Measurements from ENCODE around the gene SLC37A3.
"Not testable (repeated sequence)": the region's sequence is repeated elsewhere in the genome, so short reads cannot be mapped to it uniquely, and the experiment has no call there.

Gene SLC37A3, protein sequence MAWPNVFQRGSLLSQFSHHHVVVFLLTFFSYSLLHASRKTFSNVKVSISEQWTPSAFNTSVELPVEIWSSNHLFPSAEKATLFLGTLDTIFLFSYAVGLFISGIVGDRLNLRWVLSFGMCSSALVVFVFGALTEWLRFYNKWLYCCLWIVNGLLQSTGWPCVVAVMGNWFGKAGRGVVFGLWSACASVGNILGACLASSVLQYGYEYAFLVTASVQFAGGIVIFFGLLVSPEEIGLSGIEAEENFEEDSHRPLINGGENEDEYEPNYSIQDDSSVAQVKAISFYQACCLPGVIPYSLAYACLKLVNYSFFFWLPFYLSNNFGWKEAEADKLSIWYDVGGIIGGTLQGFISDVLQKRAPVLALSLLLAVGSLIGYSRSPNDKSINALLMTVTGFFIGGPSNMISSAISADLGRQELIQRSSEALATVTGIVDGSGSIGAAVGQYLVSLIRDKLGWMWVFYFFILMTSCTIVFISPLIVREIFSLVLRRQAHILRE

DNA sequence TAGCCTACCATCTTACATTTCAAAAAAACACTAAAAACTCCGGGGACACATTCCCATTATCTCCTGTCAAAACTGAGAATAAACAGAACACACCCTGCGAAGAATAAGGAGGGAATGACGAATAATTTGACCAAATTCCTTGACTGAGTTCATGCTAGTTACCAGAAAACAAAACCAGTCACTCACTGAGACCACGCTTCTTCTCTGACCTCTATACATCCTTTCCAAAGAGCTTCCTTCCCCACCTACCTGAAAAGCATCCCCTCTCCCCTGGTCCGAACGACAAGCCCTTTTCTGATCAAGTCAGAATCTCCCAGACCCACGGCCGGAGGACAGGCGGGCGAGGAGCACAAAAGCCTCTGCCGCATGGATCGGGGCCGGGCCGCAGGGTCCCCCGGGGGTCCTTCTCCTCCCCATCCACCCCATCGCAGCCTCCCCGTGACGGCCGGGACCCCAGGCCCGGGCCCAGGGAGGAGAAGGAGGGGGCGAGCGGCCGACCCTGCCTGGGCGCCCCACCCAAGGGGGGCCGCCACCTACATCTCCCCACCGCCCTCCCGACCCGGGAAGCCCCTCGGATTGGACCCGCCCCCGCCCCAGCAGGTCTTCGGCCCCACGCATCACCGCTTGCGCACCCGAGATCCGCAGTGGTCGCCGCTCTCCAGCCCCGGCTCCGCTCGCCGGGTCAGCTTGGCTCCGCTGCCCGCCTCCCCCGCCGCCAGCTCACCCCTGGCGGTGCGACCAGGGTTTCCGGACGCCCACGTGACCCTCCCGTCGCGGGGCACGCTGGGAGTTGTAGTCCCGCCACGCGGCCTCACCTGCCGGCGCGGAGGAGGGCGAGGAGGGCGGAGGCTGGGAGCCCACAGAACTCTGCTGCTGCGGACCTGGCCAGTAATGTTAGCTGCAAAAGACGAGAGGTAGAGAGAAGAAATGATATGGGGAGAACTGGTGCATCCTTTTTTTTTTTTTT is at the start of gene SLC37A3:
Gene SLC37A3 (minus strand): TSS at position 747 of the 967 bp plus-strand sequence. CDS start 16,004 bp downstream, outside the sequence.
- peak; percentile 86 for DNase-seq

DNA sequence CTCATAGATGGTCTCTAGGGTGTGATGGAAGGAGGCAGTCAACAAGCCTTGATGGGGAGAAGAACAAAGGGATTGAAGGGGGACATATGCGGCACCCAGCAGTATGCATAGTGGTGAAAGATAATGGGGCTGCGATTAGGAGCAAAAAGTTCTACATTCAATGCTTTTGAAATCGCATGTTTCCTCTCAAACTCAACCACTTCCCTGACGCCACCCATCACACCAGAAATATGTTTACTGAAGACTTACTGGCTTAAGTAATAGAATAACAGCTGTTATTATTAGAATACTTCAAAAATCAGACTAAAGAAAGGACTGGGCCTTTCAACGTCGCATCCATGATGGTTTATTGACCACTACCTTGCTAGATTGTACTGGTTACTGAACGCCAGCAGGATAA is 49.5 kb upstream of the SLC37A3 start:
- DNase-seq = no peak

DNA sequence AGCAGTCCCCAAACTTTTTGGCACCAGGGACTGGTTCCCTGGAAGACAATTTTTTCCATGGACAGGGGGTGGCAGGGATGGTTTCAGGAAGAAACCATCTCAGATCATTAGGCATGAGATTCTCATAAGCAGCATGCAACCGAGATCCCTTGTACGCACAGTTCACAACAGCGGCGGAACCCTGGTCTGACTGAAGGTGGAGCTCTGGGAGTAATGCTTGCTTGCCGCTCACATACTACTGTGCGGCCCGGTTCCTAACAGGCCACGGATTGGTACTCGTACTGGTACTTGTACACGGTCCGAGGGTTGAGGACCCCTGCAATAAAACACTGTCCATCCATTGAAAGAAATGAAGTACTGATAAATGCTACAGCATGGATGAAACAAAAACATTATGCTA is 48.1 kb upstream of the SLC37A3 start:
- no peak for DNase-seq

DNA sequence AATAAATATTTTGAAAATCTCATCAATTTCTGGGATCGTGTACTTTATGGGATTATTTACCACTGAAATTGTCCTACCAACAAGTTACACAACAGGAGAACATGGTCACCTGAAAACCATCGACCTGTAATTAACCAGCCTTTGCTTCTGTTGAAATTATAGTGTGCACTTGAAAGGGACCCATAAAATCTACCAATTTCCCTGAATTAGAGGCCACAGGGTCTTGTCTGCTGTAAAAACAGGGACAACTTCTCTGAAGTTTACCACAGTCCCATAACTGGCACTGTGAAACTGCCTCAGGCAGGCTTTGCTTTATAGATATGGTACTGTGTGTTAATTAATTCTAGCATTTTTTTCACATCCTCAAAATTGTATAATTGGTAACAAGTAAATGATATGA is 43.2 kb upstream of the SLC37A3 start:
- DNase-seq = no peak

DNA sequence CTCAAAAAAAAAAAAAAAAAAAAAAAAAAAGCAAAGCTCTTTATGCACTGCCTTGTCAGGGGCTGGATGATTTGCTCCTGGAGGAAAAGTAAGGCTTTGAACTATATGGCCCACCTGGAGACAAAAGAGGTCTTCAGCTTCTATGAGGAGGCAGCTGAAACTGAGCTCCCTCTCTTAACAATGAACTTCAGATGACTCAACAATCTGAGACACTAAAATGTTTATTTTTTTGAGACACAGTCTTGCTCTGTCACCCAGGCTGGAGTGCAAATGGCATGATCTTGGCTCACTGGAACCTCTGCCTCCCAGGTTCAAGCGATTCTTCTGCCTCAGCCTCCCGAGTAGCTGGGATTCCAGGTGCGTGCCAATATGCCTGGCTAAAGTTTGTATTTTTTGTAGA is 42.3 kb upstream of the SLC37A3 start:
- DNase-seq = no peak

DNA sequence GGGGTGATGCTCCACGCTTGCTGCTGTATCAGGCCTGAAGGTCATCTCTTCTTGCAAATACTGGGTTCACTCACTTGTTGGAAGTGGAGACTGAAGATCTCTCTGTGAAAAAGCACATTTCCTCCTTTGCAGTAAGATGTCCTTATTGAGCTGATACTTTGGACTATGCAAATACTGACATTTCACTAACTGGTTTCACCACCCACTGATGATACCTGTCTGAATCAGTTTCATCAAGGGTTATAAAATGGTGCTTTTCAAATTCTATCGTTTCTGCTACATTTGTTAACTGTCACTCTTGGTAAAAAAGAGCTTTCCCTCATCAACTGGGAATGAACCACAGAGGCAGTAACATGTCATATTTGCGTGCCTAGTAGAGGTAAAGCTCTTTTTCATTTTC is 41.0 kb upstream of the SLC37A3 start:
- DNase-seq = no peak

DNA sequence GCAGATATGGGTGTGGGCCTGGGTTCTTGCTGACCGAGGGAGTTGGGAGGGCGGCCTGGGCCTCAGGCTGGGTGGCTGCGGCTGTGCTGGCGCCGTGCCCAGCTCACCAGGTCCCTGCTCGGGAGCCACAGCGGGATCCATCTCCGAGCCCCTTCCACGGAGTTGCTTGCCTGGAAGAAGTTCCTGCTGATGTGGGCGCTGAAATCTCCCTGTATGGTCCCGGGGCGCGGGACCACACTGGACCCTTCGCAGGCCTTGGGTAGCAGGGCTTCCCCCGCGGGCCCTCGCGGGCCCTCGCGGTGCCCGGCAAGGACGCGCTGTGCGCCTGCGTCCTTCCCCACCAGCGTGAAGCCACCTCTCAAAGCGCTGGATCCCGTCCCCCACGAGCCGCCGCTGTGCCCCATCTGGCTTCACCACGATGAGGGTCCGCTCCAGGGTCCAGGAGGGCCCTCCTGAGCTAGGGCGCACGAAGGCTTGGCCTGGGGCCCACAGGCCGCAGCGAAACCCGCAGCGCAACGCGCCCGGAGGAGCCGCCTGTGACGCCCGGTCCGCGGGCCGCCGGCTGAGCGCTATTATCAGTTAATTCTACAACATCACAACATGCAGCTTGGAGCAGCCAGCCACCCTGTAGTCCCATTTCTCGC is 37.0 kb upstream of the SLC37A3 start:
- DNase-seq = no peak

DNA sequence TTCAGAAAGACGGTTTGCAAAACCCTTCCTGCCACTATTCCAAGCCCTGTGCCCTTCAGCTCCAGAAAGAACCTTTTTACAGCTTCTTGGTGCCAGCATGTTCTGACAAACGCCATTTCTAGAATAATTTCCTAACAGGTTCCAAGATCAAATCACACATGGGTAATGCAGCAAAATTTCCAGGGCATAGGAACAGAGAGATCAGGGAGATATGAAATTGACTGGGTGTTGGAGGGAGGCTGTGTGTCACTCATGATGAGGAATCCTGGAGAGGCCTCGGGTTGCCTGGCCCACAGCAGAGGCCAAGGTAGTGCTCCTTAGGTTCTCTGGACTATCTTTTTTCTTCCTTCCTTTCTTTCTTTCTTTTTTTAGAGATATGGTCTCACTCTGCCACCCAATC is 35.1 kb upstream of the SLC37A3 start:
- DNase-seq = no peak

DNA sequence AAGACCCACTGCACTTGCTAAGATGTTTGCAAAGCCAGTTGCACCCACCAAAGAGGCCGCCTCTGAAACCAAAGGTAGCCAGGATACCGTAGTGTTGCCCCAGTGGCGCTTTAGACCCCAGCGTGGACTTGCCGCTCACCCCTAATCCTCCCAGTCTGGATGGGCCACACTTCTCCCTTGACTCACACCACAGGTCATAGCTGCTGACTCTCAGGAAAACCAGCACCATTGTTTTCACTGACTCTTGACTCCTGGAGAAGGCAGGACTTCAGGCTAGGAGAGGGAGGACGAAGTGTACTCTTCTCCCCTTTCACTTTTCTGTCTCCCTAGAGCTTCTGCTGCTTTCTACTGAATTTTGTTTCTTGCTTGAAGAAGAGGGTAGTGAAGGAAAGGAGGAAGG is 27.8 kb upstream of the SLC37A3 start:
- DNase-seq = no peak

DNA sequence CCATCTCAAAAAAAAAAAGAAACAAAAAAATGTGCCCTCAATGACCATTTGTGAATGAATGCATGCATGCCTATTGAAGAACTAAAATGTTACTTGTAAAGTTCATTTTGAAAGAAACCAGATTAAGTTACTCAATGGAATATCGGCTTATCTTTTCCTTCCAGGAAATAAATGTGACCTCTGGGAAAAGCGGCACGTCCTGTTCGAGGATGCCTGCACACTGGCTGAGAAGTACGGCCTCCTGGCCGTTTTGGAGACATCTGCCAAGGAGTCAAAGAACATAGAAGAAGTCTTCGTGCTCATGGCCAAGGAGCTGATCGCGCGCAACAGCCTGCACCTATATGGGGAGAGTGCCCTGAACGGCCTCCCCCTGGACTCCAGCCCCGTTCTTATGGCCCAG is 27.4 kb upstream of the SLC37A3 start:
- DNase-seq = no peak

DNA sequence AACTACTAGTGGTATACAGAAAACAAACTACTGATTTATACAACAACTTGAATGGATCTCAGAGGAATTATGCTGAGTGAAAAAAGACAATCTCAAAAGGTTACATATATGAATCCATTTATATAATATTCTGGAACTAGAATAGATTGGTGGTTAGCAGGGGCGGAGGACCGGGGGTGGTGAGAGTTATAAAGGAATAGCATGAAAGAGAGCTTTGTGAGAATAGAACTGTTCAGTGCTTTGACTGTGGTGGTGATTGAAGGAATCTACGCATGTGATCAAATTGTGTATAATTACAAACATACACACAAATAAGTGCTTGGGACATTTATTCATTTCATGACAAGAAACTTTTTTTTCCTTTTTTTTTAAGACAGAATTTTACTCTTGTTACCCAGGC is 25.2 kb upstream of the SLC37A3 start:
- DNase-seq = no peak

DNA sequence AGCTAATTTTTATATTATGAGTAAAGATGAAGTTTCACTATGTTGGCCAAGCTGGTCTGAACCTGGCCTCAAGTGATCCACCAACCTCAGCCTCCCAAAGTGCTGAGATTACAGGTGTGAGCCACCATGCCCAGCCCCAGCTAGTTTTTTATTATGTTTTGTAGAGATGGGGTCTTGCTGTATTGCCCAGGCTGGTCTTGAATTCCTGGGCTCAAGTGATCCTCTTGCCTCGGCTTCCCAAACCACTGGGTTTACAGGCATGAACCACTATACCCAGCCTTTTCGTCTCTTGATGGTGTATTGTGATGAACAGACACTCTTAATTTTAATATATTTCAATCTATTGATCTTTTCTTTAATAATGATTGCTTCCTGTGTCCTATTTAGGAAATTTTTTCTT is 23.2 kb upstream of the SLC37A3 start:
- no peak for DNase-seq

DNA sequence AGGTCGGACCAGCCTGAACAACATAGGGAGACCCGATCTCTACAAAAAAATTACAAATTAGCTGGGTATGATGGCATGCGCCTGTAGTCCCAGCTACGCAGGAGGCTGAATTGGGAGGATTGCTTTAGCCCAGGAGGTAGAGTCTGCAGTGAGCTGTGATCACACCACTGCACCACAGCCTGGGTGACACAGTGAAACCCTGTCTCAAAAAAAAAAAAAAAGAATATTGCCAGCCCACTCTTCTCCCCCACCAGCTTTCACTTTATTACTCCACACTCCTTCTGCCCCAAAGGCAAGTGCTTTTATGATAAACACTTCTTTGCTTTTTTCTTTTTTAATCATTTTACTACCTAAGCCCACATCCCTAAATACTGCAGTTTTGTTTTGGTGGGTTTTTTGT is 20.3 kb upstream of the SLC37A3 start:
- no peak for DNase-seq

DNA sequence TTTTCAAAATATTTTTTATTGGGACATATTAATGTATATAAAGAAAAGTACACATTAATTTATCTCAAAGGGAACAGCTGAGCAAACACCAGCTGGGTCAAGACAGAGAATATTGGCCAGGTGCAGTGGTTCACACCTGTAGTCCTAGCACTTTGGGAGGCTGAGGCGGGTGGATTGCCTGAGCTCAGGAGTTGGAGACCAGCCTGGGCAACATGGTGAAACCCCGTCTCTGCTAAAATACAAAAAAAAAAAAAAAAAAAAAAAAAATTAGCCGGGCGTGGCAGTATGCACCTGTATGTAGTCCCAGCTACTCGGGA is 19.8 kb upstream of the SLC37A3 start:
- not testable (repeated sequence) for DNase-seq

DNA sequence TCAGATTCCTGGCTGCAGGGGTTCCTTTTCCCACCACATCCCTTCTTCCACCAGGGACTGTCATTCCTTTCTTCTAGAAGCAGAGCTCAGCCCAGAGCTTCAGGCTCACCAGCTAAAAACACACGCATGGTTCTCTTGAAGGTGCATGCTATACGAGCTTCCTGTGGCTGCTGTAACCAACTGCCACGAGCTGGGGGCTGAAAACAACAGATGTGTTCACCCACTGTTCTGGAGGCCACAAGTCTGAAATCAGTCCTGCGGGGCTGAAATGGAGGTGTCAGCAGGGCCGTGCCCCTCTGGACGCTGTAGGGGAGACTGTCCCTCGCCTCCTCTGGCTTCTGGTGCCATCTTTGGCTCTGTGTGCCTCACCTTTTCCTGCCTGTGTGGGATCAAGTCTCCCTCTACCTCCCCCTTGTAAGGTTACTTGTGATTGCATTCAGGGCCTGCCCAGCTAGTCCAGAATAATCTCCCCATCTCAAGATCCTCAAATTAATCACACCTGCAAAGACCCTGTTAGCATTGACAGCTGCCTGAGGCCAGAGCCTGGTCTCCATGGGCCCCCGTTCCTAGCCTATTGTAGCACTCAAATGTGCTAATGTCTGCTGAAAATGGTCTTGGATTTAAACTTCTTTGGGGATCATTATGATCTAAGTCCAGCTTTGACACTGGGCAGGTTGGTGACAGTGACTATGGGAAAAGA is 19.3 kb upstream of the SLC37A3 start:
- DNase-seq = no peak

DNA sequence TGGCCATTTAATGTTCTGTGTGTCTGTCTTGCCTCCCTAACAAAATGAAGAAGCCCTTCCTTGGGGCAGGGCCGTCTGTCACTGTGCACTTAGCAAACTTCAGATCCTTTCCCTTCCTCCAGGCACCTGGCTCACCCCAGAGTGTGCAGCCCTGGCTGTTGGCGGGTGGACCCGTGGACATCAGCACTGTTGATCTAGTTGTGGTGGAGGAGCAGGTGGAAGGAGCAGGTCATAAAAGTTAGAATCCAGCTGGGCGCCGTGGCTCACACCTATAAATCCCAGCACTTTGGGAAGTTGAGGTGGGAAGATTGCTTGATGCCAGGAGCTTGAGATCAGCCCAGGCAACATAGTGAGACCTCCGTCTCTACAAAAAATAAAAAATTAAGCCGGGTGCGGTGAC is 18.2 kb upstream of the SLC37A3 start:
- no peak for DNase-seq

DNA sequence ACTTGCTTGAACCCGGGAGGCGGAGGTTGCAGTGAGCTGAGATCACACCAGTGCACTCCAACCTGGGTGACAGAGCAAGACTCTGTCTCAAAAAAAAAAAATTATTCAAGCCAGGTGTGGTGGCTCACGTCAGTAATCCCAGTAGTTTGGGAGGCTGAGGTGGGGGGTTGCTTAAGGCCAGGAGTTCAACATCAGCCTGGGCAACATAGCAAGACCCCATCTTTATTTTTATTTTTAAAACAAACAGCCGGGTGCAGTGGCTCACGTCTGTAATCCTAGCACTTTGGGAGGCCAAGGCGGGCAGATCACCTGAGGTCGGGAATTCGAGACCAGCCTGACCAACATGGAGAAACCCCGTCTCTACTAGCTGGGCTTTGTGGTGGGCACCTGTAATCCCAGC is 17.5 kb upstream of the SLC37A3 start:
- DNase-seq = not testable (repeated sequence)

DNA sequence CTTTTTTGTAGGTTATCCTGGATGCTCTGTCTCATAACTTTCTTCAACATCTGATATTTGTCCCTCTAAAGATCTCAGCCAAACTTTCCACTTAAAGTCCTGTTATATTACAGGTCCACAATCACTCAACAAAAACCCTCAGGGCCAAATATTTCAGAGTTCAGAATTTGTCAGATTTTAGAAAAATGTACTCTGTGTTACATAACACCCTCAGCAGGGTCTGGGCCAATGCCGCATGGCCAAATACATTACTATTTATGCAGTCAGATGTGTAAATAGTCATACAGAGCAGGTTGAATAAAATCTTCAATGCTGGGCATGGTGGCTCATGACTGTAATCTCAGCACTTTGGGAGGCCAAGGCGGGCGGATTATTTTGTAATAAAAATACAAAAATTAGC is 17.0 kb upstream of the SLC37A3 start:
- DNase-seq = no peak

DNA sequence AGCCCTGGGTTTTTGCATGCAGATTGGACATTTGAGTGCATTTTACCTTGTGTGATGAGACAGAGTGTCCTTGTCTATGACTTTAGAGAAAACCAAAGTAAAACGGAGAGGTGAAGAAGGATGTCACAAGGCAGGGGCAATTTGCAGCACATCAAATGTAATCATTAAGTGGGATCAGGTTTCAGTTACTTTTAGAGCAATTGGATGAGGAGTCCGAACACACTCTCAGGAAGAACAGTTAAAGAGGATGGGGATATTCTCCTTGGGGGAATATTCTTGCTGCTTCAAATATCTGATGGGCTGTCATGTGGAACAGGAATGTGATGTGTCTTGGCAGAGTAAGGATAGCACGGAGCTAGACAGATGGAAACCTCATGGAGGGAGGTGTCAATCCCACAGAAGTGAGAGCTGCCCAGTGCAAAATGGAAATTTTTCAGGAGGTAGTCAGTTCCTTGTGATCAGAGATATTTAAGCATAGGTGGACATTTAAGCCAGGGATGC is 6.3 kb upstream of the SLC37A3 start:
- no peak for DNase-seq

DNA sequence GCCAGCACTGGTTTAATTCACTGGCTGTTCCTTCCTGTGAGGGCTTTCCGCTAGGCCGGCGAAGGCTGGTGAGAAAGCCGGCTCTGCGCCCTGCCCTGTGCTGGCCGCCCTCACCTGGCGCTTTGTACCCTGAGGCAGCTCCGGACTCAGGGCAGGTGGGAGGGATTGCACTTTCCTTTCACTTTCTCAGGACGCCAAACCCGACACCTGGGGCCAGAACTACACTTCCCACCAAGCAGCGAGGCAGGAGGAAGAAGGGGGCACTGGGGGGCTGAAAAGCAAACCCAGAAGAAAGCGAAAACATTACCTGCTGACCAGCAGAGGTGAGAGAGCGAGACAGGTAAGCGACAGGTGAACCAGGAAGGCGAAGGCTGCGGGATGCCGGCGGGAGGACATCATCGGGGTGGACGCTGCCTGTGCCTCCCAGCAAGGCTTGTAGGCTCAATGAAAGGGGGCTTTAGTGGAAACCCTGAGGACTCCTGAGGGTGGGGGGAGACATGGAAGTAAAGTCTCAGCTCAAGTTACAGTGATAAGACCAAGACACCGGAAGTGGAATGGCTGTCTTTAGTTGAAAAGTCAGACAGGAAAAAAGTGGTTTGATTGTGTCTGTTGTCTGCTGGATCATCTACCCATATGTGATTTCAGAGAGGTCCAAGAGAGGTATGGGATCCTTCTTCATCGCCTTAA is 5.7 kb upstream of the SLC37A3 start, which contains the start of gene RAB19:
Gene RAB19 (plus strand): TSS at position 181 of the 687 bp plus-strand sequence. CDS start 3,589 bp downstream, outside the sequence.
- peak; percentile 25 for DNase-seq

DNA sequence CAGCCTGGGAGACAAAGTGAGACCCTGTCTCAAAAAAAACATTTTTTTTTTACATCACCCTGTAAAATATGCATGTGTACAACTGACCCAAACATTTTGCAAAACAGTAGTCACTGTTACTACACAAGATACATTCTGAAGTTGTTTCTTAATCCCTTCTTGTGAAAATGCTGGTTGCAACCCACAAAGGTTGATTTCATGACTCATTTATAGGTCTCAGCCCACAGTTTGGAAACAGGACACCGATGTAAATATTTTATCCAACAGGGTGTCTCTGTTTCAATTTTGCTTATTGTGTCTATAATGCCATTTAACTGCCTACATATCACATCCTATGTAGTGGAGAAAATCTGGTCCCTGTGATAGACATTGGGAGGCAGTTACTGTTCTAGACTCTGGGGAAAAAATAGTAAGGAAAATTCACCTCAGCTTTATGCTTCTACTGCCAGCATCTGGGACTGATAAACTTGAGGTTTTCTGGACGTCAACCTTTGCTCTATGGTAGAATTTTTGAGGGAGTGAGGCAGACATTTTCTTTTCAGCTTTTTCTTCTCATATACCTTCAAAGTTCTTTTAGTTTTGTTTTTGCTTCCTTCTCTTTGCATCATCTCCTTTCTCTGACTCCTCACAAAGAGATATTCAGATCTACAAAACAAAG is 4.0 kb upstream of the SLC37A3 start:
- DNase-seq = no peak

Measured in activated T-cell treated with anti-CD3 and anti-CD28 coated beads for 4 hours (primary cell).